SH-SY5Y (cell line): ENCODE data around the gene TM7SF2.

Experiments
- GATA2 ChIP-seq: IDR thresholded peaks from 2 replicates; pipeline ENCODE4 v1.6.1; 2011; ENCODE audit warnings: mild to moderate bottlenecking, low read depth, low read length
- GATA3 ChIP-seq: IDR thresholded peaks from 2 replicates; pipeline ENCODE4 v1.6.1; 2011; ENCODE audit warnings: low read depth, mild to moderate bottlenecking, low read length, moderate library complexity

DNA sequence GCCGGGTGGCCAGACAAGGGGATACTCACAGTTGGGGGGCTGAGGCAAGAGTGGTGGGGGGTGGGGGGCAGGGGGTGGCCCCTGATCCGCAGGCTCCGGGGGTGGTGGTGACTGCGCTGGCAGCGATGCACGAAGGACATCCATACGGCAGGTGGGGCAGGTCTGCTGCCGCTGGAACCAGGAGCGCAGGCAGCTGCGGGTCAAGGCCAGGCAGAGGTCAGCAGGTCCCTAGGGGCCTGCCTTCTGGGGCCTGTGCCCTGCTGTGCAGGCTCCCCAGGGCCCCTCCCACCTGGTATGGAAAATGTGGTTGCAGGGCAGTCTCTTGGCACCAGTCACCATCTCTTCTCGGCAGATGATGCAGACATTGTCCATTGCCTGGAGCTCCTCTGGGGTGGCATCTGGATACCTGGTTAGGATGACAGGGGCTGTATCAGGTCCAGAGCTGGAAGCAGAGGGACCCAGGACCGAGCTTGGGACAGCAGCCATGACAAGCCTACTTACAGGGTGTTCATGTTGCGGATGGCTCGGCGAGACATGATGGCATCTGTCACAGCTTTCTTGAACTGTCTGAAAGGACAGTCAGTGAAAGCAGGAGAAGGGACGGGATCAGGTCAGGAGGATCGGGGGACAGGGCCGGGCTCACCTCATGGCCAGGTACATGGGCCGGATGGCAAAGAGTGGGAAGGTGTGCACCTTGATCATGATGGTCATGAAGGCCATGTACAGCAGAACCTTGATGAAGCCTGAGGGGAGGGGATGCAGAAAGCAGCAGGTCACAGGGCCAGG lies 19.2 kb downstream of the TM7SF2 start:
- no peak for TF ChIP-seq GATA3
- no peak for TF ChIP-seq GATA2
